ENCODE data around the gene SMAD2. TPM values are rescaled to one million over a fixed set of nuclear protein-coding genes. Genes with fewer than 3 reads are reported as not detected.

The SMAD2 gene
- polyA plus RNA-seq, 2 of the 4 experiments (the other 2 are of a cell fraction), result 131 to 229 TPM

GRCh38 chr18:47978603-47979002 lies 48.1 kb upstream of the SMAD2 start (continued):
- TF ChIP-seq ZNF302 (CRISPR knock-in tag; IDR thresholded peaks at IDR 0.05) (no peak), GATA3 (IDR thresholded peaks at IDR 0.05; ENCODE audit: borderline replicate concordance) (no peak), EHF (CRISPR knock-in tag; IDR thresholded peaks at IDR 0.05) (no peak), EP300 (IDR thresholded peaks at IDR 0.05) (no peak)

- Histone ChIP-seq H3K4me3 (no peak overlapping the region), H3K27ac (0 out of 6 replicates have a peak overlapping the region, but pooled peaks of 1 of the 2 experiments have one; percentile 5), H3K4me1 (peaks cover 4% of the 10 kb centered on the region; the same call in 1 of the 3 replicates), H3K9me3 (no peaks in the 10 kb centered on the region), H3K4me2 (no peak overlapping the region)
- no peak for TF ChIP-seq CTCF (IDR thresholded peaks at IDR 0.05)
- TF ChIP-seq EHMT2 (IDR thresholded peaks at IDR 0.05; ENCODE audit: low read depth), result no peak
- no peak for TF ChIP-seq HEYL (CRISPR knock-in tag; IDR thresholded peaks at IDR 0.05)
- TF ChIP-seq HOXB13 (CRISPR knock-in tag; IDR thresholded peaks at IDR 0.05; ENCODE audit: low read depth), result no peak
- TF ChIP-seq NR3C1 (IDR thresholded peaks at IDR 0.05), result no peak
- no peak for TF ChIP-seq CHD4 (IDR thresholded peaks at IDR 0.05; ENCODE audit: borderline replicate concordance)
- TF ChIP-seq FOXS1 (CRISPR knock-in tag; IDR thresholded peaks at IDR 0.05), result no peak
- TF ChIP-seq TP53 (CRISPR knock-in tag; IDR thresholded peaks at IDR 0.05), result no peak
- TF ChIP-seq MYC (IDR thresholded peaks at IDR 0.05; ENCODE audit: borderline replicate concordance, low read length), result no peak
- no peak for TF ChIP-seq RFX5 (IDR thresholded peaks at IDR 0.05)
- no peak for TF ChIP-seq NFE2L2 (conservative IDR thresholded peaks at IDR 0.05; ENCODE audit: low read length)
- DNase-seq (ENCODE audit: low read depth in 1 of 2, low spot score in 1 of 2) (no peak), FAIRE-seq (no peak), ATAC-seq (no peak)
- WGBS (ENCODE audit: missing lambda C conversion rate), result 98% methylated on average over 2 of the region's 2 CpGs
- POLR2A ChIA-PET, result no interaction called here
- CTCF ChIA-PET, result no interaction called here
These were observed 47.7 kb upstream of the SMAD2 start for GRCh38 chr18:47978141-47978540.

GRCh38 chr18:47975701-47976100 lies 45.2 kb upstream of the SMAD2 start:
- POLR2A ChIA-PET, result no interaction called here
- TF ChIP-seq SREBF2 (IDR thresholded peaks at IDR 0.05), result no peak
- no peak for TF ChIP-seq GATA3 (IDR thresholded peaks at IDR 0.05; ENCODE audit: borderline replicate concordance)
- no peak for TF ChIP-seq RFX5 (IDR thresholded peaks at IDR 0.05)
- no peak for TF ChIP-seq HMGXB4 (CRISPR knock-in tag; IDR thresholded peaks at IDR 0.05; ENCODE audit: borderline replicate concordance)
- no peak for TF ChIP-seq EP300 (IDR thresholded peaks at IDR 0.05)
- no peak for TF ChIP-seq JUN (IDR thresholded peaks at IDR 0.05)
- TF ChIP-seq HEYL (CRISPR knock-in tag; IDR thresholded peaks at IDR 0.05), result no peak
- no peak for TF ChIP-seq EHMT2 (IDR thresholded peaks at IDR 0.05; ENCODE audit: low read depth)
- TF ChIP-seq TFCP2L1 (CRISPR knock-in tag; IDR thresholded peaks at IDR 0.05), result no peak
- no peak for TF ChIP-seq CHD4 (IDR thresholded peaks at IDR 0.05; ENCODE audit: borderline replicate concordance)
- no peak for TF ChIP-seq FOSB (CRISPR knock-in tag; IDR thresholded peaks at IDR 0.05)
- TF ChIP-seq NPAS2 (CRISPR knock-in tag; IDR thresholded peaks at IDR 0.05; ENCODE audit: borderline replicate concordance), result no peak
- no peak for TF ChIP-seq ZSCAN20 (CRISPR knock-in tag; IDR thresholded peaks at IDR 0.05)
- CTCF ChIA-PET, result interaction anchor here (1.0 to 1.5 kb wide), 2 partner anchors 13 to 19 kb away, joined by 3 to 5 read pairs; no protein-coding TSS in a partner anchor
- Histone ChIP-seq H3K4me2 (no peak overlapping the region), H3K27ac (peak overlapping the region; percentile 22 to 60; a peak in 3 of 6 replicates), H3K4me1 (peaks cover 9% of the 10 kb centered on the region; the same call in 1 of the 3 replicates), H3K9me3 (no peaks in the 10 kb centered on the region), H3K4me3 (no peak overlapping the region)
- DNase-seq (ENCODE audit: low read depth in 1 of 2, low spot score in 1 of 2) (no peak), FAIRE-seq (no peak), ATAC-seq (no peak)
- WGBS (ENCODE audit: missing lambda C conversion rate), result 75% methylated on average over 4 of the region's 4 CpGs
